Astrocyte (in vitro differentiated cells and primary cell): Measurements from ENCODE around the gene HYAL2.

Source experiments
- CTCF ChIP-seq: IDR thresholded peaks from 2 replicates; pipeline ENCODE4 v1.5.1; 2011; ENCODE audit warnings: low read depth, mild to moderate bottlenecking, inconsistent platforms, low read length, moderate library complexity; ENCODE audit not compliant: insufficient read depth
- EZH2 ChIP-seq: IDR thresholded peaks from 2 replicates; pipeline ENCODE4 v1.6.1; 2012; ENCODE audit warnings: mild to moderate bottlenecking, low read length, inconsistent platforms; ENCODE audit not compliant: insufficient read depth

- TF ChIP-seq CTCF, result no peak
- no peak for TF ChIP-seq EZH2
These were observed 26.8 kb downstream of the HYAL2 start for GRCh38 chr3:50295553-50296431.
